ENCODE measurements around the gene RAB3D.
"Not testable (repeated sequence)": the region's sequence is repeated elsewhere in the genome, so short reads cannot be mapped to it uniquely, and the experiment has no call there.

Gene RAB3D

GRCh38 chr19:11346104-11346940, 6.9 kb upstream of the RAB3D start, which contains the start of the genes CCDC159 and TMEM205:
Gene CCDC159, plus strand, starts transcription at chr19:11346519. Its CDS starts 88 bp downstream, at chr19:11346607.
Gene TMEM205, minus strand, starts transcription at chr19:11346268. Its CDS starts 649 bp downstream, at chr19:11345619.
- DNase-seq (ENCODE audit: low read depth): peak; percentile 99
- no peak for TF ChIP-seq CTCF (conservative IDR thresholded peaks at IDR 0.05; ENCODE audit: low read depth, low read length)
- H3K4me3 ChIP-seq (ENCODE audit: low read depth, low read length): peak within 1 kb of the TSS; percentile 83

GRCh38 chr19:11345122-11345803, 5.8 kb upstream of the RAB3D start:
- H3K4me3 ChIP-seq (ENCODE audit: low read depth, low read length): peak overlapping the region; percentile 83
- TF ChIP-seq CTCF (conservative IDR thresholded peaks at IDR 0.05; ENCODE audit: low read depth, low read length): no peak
- DNase-seq (ENCODE audit: low read depth): no peak

GRCh38 chr19:11342429-11342828, 3.0 kb upstream of the RAB3D start:
- no peak for DNase-seq (ENCODE audit: low read depth)
- H3K4me3 ChIP-seq (ENCODE audit: low read depth, low read length): no peak overlapping the region
- TF ChIP-seq CTCF (conservative IDR thresholded peaks at IDR 0.05; ENCODE audit: low read depth, low read length): no peak

- not testable (repeated sequence) for DNase-seq (ENCODE audit: low read depth); H3K4me3 ChIP-seq (ENCODE audit: low read depth, low read length)
These were observed 626 bp upstream of the RAB3D start for GRCh38 chr19:11340099-11340467.

- no peak overlapping the region for H3K4me3 ChIP-seq (ENCODE audit: low read depth, low read length)
- DNase-seq (ENCODE audit: low read depth): no peak
- TF ChIP-seq CTCF (conservative IDR thresholded peaks at IDR 0.05; ENCODE audit: low read depth, low read length): no peak
These were observed 746 bp downstream of the RAB3D start for GRCh38 chr19:11338569-11339253.

- DNase-seq (ENCODE audit: low read depth): no peak
- no peak overlapping the region for H3K4me3 ChIP-seq (ENCODE audit: low read depth, low read length)
- no peak for TF ChIP-seq CTCF (conservative IDR thresholded peaks at IDR 0.05; ENCODE audit: low read depth, low read length)
These were observed 1.3 kb downstream of the RAB3D start for GRCh38 chr19:11338121-11338520.

GRCh38 chr19:11337080-11337479, 2.4 kb downstream of the RAB3D start:
- no peak for DNase-seq (ENCODE audit: low read depth)
- TF ChIP-seq CTCF (conservative IDR thresholded peaks at IDR 0.05; ENCODE audit: low read depth, low read length): no peak
- H3K4me3 ChIP-seq (ENCODE audit: low read depth, low read length): no peak overlapping the region

All from choroid plexus epithelial cell (primary cell).